Fibroblast of mammary gland (primary cell): Measurements from ENCODE around the gene SHISA9.
"Not testable (repeated sequence)": the region's sequence is repeated elsewhere in the genome, so short reads cannot be mapped to it uniquely, and the experiment has no call there.

Source experiments
- DNase-seq: peaks from one replicate; pipeline ENCODE4 v3.0.0-alpha.2; 2010; ENCODE audit warnings: low read depth
- H3K4me3 ChIP-seq: 2 replicates; pipeline ENCODE4 v1.5.1; 2011; ENCODE audit warnings: low read depth, mild to moderate bottlenecking, low read length, moderate library complexity; ENCODE audit not compliant: control insufficient read depth
- TF ChIP-seq, protein P1 (sequence below): conservative IDR thresholded peaks from 2 replicates; pipeline ENCODE4 v1.5.1; 2011; ENCODE audit warnings: low read depth, low read length, inconsistent platforms; ENCODE audit not compliant: control insufficient read depth, insufficient read depth

SHISA9 gene

DNA sequence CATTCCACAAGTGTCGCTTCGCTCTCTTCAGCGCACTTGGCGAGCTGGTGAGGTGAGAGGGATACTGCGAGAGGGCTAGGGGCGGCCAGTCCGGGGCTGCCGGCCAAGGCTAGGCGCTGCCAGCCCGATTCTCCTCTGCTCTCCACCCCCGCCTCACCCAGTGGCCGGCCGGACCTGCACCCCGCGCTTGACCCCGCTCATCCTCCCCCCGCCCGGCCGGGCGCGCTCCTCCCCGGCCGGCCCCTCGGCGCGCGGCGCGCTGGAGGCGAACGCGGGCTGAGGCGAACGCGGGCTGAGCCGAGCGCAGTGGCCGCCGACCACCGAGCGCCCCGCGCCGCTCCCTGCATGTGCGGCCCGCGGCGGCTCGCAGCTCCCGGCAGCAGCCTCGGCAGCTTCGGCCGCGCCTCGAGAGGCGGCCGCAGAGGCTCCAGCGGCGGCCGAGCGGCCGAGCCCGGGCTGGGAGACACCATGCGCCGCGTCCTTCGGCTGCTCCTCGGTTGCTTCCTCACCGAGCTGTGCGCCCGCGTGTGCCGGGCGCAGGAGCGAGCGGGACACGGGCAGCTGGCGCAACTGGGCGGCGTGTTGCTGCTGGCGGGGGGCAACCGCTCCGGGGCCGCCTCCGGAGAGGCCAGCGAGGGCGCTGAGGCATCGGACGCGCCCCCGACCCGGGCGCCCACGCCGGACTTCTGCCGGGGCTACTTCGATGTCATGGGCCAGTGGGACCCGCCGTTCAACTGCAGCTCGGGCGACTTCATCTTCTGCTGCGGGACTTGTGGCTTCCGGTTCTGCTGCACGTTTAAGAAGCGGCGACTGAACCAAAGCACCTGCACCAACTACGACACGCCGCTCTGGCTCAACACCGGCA is at the start of gene SHISA9:
Gene SHISA9, plus strand, starts transcription at position 2 of the 865 bp plus-strand sequence.
- TF ChIP-seq, protein P1, sequence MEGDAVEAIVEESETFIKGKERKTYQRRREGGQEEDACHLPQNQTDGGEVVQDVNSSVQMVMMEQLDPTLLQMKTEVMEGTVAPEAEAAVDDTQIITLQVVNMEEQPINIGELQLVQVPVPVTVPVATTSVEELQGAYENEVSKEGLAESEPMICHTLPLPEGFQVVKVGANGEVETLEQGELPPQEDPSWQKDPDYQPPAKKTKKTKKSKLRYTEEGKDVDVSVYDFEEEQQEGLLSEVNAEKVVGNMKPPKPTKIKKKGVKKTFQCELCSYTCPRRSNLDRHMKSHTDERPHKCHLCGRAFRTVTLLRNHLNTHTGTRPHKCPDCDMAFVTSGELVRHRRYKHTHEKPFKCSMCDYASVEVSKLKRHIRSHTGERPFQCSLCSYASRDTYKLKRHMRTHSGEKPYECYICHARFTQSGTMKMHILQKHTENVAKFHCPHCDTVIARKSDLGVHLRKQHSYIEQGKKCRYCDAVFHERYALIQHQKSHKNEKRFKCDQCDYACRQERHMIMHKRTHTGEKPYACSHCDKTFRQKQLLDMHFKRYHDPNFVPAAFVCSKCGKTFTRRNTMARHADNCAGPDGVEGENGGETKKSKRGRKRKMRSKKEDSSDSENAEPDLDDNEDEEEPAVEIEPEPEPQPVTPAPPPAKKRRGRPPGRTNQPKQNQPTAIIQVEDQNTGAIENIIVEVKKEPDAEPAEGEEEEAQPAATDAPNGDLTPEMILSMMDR, result no peak
- DNase-seq, result no peak
- peak within 1 kb of the TSS; percentile 38 for H3K4me3 ChIP-seq

DNA sequence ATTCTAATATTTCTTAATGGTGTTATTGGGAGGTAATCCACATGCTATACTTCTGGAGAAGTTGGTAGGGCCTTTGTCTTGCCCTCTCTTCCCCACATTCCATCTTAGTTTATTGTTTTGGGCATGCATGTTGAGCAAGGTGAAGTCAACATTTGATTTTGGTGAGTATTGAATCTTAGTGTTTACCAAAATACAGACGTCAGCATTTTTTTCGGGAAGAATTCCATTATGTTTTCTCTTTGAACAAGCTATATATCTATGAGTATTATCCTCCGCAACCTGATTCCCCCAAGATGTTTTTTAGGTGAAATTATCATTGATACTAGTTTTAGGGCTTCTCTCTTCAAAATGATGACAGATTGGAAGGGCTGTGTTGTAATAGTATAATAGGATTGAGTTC is 47.4 kb upstream of the SHISA9 start:
- H3K4me3 ChIP-seq, result no peak overlapping the region
- TF ChIP-seq, protein P1, result no peak
- no peak for DNase-seq

GRCh38 chr16:12857435-12857834 is 44.0 kb upstream of the SHISA9 start:
- H3K4me3 ChIP-seq, DNase-seq: not testable (repeated sequence)

DNA sequence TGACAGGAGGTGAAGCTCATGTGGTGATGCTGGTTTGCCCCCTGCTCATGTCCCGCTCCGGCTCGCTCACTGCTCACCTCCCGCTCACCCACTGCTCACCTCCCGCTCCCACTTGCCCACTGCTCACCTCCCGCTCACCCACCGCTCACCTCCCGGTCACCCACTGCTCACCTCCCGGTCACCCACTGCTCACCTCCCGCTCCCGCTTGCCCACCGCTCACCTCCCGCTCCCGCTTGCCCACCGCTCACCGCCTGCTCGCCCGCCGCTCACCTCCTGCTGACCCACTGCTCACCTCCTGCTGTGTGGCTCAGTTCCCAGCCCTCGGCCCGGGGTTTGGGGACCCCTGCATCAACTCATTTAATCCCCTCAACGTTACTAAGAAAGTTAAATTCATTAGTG is 39.1 kb upstream of the SHISA9 start:
- no peak overlapping the region for H3K4me3 ChIP-seq
- TF ChIP-seq, protein P1, result no peak
- DNase-seq, result no peak

DNA sequence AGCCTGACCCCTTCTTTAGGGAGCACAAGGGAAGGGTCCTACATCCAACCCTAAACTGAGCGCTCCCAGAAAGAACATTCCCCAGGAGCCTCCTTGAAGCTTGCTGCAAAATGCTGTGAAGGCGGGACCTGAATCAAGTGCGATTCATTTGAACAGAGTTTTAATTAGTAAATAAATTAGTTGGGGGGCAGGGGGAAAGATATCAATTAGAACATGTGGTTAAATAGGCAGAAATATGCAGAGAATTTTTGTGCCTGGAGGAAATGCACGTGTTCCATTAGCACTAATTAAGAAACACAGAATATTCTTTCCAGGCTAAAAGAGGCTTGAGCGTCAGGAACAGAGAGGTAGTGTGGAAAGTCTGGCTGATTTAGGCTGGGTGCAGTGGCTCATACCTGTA is 38.5 kb upstream of the SHISA9 start:
- H3K4me3 ChIP-seq, result no peak overlapping the region
- TF ChIP-seq, protein P1, result no peak
- DNase-seq, result no peak

DNA sequence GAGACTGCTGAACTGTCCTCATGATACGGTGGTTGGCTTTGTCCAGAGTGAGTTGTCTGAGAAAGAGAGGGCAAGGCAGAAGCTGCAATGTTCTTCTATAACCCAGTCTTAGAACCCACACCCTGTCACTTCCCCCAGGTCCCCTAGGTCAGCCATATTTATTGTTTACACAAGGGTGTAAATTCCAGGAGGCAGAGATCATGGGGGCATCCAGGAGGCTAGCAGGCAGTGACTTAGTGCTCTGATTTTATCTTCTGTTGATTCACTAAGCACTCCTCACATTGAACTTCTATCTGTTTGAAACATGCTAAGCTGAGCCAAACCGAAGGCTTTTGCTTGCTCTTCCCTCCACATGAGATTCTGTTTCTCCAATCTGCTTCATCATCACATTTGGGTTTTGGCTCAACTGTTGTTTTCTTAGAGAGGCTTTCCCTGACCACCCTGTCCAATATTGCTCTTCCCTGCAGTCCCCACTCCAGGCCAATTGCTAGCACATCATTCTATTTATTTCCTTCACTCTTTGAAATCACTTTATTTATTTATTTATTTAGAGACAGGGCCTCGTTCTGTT is 34.3 kb upstream of the SHISA9 start:
- no peak overlapping the region for H3K4me3 ChIP-seq
- DNase-seq, result no peak
- TF ChIP-seq, protein P1, result no peak

GRCh38 chr16:12868169-12868568 is 33.2 kb upstream of the SHISA9 start:
- TF ChIP-seq, protein P1, result no peak
- H3K4me3 ChIP-seq, result no peak overlapping the region
- DNase-seq, result no peak
